Chondrocyte (in vitro differentiated cells): ENCODE results near the gene GBF1. TPM values are rescaled to one million over a fixed set of nuclear protein-coding genes. Genes with fewer than 3 reads are reported as not detected.

Experiments used
- DNase-seq: peaks from one replicate; pipeline ENCODE4 v3.0.0; 2021; ENCODE audit warnings: mixed read lengths, low spot score
- H3K27ac Mint-ChIP-seq: one replicate; pipeline ENCODE4 v1.8.0; 2021; ENCODE audit warnings: mild to moderate bottlenecking, moderate library complexity, mixed read lengths; ENCODE audit not compliant: unreplicated experiment
- H3K27me3 Mint-ChIP-seq: 2 replicates; pipeline ENCODE4 v1.8.0; 2021; ENCODE audit warnings: low read depth, mixed read lengths
- H3K36me3 Mint-ChIP-seq: 2 replicates; pipeline ENCODE4 v1.8.0; 2021; ENCODE audit warnings: low read depth, mixed read lengths
- H3K4me1 Mint-ChIP-seq: 2 replicates; pipeline ENCODE4 v1.8.0; 2021; ENCODE audit warnings: low read depth, mild to moderate bottlenecking, mixed read lengths
- H3K4me3 Mint-ChIP-seq: one replicate; pipeline ENCODE4 v1.8.0; 2021; ENCODE audit warnings: mild to moderate bottlenecking, moderate library complexity, mixed read lengths; ENCODE audit not compliant: unreplicated experiment
- H3K9me3 Mint-ChIP-seq: 2 replicates; pipeline ENCODE4 v1.8.0; 2021; ENCODE audit warnings: low read depth, mixed read lengths
- total RNA-seq: library from RNA; stranded (reverse); gene quantifications from 3 replicates; pipeline ENCODE4 v1.2.1, GENCODE V29; 2021
- TF ChIP-seq, protein P1 (sequence below): fragments of 200-600 bp; sonication (generic); IDR thresholded peaks from 2 replicates; pipeline ENCODE4 v1.5.0; 2021; ENCODE audit warnings: antibody characterized with exemption, mild to moderate bottlenecking, moderate library complexity

GBF1 gene
- total RNA-seq, 1 donor from 2014 or later = 59.7 TPM

DNA sequence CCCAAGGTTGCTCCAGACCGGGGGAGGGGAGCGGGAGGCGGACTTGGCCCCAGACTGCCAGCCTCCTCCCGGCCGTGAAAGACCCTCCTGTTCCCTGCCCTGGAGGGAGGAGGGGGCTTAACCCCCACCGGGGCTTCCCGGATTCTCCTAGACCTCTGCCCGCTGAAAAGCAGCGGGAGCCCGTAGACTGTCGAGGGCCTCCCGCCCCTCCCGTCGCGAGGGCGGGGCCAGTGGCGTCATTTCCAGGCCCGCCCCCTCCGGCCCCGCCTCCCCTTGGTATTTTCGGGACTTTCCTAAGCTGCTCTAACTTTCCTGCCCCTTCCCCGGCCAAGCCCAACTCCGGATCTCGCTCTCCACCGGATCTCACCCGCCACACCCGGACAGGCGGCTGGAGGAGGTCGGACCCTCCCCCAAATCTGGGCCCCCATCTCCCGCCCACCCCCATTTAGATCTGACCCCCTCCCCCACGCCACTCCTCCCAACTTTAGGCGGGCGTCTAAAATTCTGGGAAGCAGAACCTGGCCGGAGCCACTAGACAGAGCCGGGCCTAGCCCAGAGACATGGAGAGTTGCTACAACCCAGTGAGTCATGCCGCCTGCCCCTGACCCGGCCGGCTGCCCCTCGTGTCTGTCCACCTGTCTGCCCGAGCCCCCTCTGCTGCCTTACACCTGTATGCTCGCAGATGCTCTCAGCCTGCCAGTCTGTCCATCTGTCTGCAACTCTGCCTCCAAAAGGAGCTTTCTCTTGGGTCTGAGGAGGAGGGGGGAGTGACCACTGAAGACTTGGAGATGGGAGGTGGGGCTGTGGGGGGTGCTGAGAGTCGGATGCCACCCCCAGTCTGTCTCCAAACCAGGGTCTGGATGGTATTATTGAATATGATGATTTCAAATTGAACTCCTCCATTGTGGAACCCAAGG lies 150.3 kb downstream of the GBF1 start, which contains the start of gene NFKB2:
TSS of gene NFKB2 (plus strand) at position 306 of the 917 bp plus-strand sequence. CDS start at position 561, 255 bp downstream.
- Mint-ChIP-seq H3K36me3 (peaks cover 5% of the 10 kb centered on the region), H3K27me3 (peaks cover 4% of the 10 kb centered on the region), H3K4me1 (peaks cover 48% of the 10 kb centered on the region), H3K4me3 (peak within 1 kb of the TSS; percentile 83), H3K9me3 (no peaks in the 10 kb centered on the region), H3K27ac (peak within 1 kb of the TSS; percentile 97)
- DNase-seq = no peak
- TF ChIP-seq, protein P1, sequence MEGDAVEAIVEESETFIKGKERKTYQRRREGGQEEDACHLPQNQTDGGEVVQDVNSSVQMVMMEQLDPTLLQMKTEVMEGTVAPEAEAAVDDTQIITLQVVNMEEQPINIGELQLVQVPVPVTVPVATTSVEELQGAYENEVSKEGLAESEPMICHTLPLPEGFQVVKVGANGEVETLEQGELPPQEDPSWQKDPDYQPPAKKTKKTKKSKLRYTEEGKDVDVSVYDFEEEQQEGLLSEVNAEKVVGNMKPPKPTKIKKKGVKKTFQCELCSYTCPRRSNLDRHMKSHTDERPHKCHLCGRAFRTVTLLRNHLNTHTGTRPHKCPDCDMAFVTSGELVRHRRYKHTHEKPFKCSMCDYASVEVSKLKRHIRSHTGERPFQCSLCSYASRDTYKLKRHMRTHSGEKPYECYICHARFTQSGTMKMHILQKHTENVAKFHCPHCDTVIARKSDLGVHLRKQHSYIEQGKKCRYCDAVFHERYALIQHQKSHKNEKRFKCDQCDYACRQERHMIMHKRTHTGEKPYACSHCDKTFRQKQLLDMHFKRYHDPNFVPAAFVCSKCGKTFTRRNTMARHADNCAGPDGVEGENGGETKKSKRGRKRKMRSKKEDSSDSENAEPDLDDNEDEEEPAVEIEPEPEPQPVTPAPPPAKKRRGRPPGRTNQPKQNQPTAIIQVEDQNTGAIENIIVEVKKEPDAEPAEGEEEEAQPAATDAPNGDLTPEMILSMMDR = no peak

DNA sequence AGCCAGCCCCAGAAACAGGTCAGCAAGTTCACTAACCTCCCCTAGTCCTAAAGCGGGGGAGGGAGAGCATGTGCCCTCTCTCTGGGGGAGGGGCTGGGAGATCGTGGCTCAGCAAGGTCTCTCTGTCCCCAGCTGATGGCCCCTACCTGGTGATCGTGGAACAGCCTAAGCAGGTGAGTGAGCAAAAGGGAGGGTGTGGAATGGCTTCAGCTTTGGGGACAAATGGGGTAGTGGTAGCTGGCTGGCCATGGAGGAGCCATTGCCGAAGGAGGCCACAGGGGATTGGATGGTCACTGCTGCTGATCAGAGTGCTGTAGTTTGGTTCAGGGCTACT lies 151.0 kb downstream of the GBF1 start:
- Mint-ChIP-seq H3K27me3 (no peaks in the 10 kb centered on the region), H3K27ac (peak overlapping the region; percentile 97), H3K9me3 (no peaks in the 10 kb centered on the region), H3K4me3 (peak overlapping the region; percentile 83), H3K4me1 (peaks cover 49% of the 10 kb centered on the region), H3K36me3 (peaks cover 5% of the 10 kb centered on the region)
- no peak for DNase-seq
- TF ChIP-seq, protein P1 = no peak

DNA sequence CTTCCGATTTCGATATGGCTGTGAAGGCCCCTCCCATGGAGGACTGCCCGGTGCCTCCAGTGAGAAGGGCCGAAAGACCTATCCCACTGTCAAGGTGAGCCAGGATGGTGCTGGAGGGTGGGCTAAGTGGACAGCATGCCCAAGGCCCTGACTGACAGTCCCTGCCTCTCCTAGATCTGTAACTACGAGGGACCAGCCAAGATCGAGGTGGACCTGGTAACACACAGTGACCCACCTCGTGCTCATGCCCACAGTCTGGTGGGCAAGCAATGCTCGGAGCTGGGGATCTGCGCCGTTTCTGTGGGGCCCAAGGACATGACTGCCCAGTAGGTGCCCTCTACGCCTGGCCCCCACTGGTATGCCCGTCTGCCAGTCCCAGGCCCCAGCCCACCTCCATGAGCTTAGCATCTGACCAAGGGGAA lies 151.4 kb downstream of the GBF1 start:
- Mint-ChIP-seq H3K27me3 (no peaks in the 10 kb centered on the region), H3K27ac (no peak overlapping the region), H3K36me3 (peaks cover 5% of the 10 kb centered on the region)

DNA sequence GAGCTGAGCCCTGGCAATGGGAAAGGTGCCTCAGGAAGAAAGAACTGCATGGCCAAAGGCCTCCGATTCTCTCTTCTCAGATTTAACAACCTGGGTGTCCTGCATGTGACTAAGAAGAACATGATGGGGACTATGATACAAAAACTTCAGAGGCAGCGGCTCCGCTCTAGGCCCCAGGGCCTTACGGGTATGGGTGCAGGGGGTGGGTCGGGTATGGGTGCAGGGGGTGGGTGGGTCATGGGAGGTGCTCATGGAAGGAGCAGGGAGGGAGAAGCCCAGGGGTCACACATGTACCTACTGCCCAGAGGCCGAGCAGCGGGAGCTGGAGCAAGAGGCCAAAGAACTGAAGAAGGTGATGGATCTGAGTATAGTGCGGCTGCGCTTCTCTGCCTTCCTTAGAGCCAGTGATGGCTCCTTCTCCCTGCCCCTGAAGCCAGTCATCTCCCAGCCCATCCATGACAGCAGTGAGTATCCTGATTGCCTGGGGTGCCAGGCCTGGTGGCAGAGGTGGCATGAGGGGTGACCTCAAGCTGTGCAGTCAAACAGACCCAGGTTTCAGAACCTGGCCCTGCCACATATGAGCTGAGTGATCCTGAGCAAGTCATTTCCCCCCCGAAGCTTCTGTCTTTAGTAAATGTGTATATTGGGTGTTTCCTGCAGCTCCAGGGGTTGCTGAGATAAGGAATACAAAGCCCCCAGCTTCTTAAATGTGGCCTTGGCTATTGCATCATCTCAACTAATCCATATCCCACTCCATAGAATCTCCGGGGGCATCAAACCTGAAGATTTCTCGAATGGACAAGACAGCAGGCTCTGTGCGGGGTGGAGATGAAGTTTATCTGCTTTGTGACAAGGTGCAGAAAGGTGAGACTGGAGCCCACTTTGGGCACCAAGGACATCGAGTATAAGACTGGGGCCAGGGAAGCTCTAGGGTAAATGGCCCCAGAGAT lies 152.2 kb downstream of the GBF1 start:
- Mint-ChIP-seq H3K36me3 (peaks cover 7% of the 10 kb centered on the region), H3K4me1 (peaks cover 57% of the 10 kb centered on the region), H3K27ac (no peak overlapping the region), H3K4me3 (no peak overlapping the region), H3K9me3 (no peaks in the 10 kb centered on the region), H3K27me3 (no peaks in the 10 kb centered on the region)
- no peak for DNase-seq
- TF ChIP-seq, protein P1 = no peak

More for the DNA sequence above, 151.4 kb downstream of the GBF1 start:
- Mint-ChIP-seq H3K4me3 (peak overlapping the region; percentile 83), H3K4me1 (peaks cover 54% of the 10 kb centered on the region), H3K9me3 (no peaks in the 10 kb centered on the region)
- DNase-seq = no peak
- TF ChIP-seq, protein P1 = no peak
